ENCODE measurements around the gene ERCC4. TPM values are rescaled to one million over a fixed set of nuclear protein-coding genes. Genes with fewer than 3 reads are reported as not detected.

Gene ERCC4
- total RNA-seq, 1 experiment from 2014 or later: 18.8 TPM

- Histone ChIP-seq H3K36me3 (ENCODE audit: insufficient read depth, low read length, poor library complexity, severe bottlenecking) (no peaks in the 10 kb centered on the region), H3K27ac (ENCODE audit: low read depth, low read length, poor library complexity, severe bottlenecking) (no peak overlapping the region), H3K27me3 (replicated peaks; ENCODE audit: insufficient read depth, low read depth, low read length, poor library complexity) (no peaks in the 10 kb centered on the region), H3K4me1 (ENCODE audit: insufficient read depth, low read length, poor library complexity, severe bottlenecking) (no peaks in the 10 kb centered on the region), H3K4me3 (ENCODE audit: low read depth, low read length, poor library complexity, severe bottlenecking) (no peak overlapping the region), H3K9me3 (ENCODE audit: low read depth, low read length, poor library complexity, severe bottlenecking) (no peaks in the 10 kb centered on the region)
- POLR2A ChIA-PET (ENCODE audit: low non-redundant PET): no interaction called here
- BruUV-seq (replicated peaks): no TSS peak
- DNase-seq (ENCODE audit: low spot score): no peak
- CTCF ChIA-PET: no interaction called here
- intact Hi-C loops (cut with micrococcal nuclease; ENCODE audit: unreplicated experiment): no loop called here
- TF ChIP-seq EZH2 (IDR thresholded peaks at IDR 0.05; ENCODE audit: borderline replicate concordance, low read depth, low read length, poor library complexity, severe bottlenecking) (no peak), CTCF (conservative IDR thresholded peaks at IDR 0.05; ENCODE audit: low read depth, low read length) (no peak)
These were observed 74.5 kb downstream of the ERCC4 start for GRCh38 chr16:13994239-13995106.

GRCh38 chr16:13995194-13995593, 75.2 kb downstream of the ERCC4 start:
- no TSS peak for BruUV-seq (replicated peaks)
- intact Hi-C loops (cut with micrococcal nuclease; ENCODE audit: unreplicated experiment): no loop called here
- CTCF ChIA-PET: no interaction called here

GRCh38 chr16:13996778-13997288, 76.9 kb downstream of the ERCC4 start:
- DNase-seq (ENCODE audit: low spot score): no peak
- no peaks in the 10 kb centered on the region for H3K27me3 ChIP-seq (replicated peaks; ENCODE audit: insufficient read depth, low read depth, low read length, poor library complexity)
- BruUV-seq (replicated peaks): no TSS peak
- H3K4me3 ChIP-seq (ENCODE audit: low read depth, low read length, poor library complexity, severe bottlenecking): no peak overlapping the region
- H3K27ac ChIP-seq (ENCODE audit: low read depth, low read length, poor library complexity, severe bottlenecking): no peak overlapping the region
- no peaks in the 10 kb centered on the region for H3K36me3 ChIP-seq (ENCODE audit: insufficient read depth, low read length, poor library complexity, severe bottlenecking)
- no peaks in the 10 kb centered on the region for H3K9me3 ChIP-seq (ENCODE audit: low read depth, low read length, poor library complexity, severe bottlenecking)
- ChIA-PET POLR2A (ENCODE audit: low non-redundant PET) (no interaction called here), CTCF (interaction anchor here (0.6 kb wide), 1 partner anchor 10 kb away, joined by 4 read pairs; no protein-coding TSS in a partner anchor)
- TF ChIP-seq EZH2 (IDR thresholded peaks at IDR 0.05; ENCODE audit: borderline replicate concordance, low read depth, low read length, poor library complexity, severe bottlenecking) (no peak), CTCF (conservative IDR thresholded peaks at IDR 0.05; ENCODE audit: low read depth, low read length) (no peak)
- intact Hi-C loops (cut with micrococcal nuclease; ENCODE audit: unreplicated experiment): no loop called here
- no peaks in the 10 kb centered on the region for H3K4me1 ChIP-seq (ENCODE audit: insufficient read depth, low read length, poor library complexity, severe bottlenecking)

More at GRCh38 chr16:13995194-13995593, 75.2 kb downstream of the ERCC4 start:
- Histone ChIP-seq H3K27me3 (replicated peaks; ENCODE audit: insufficient read depth, low read depth, low read length, poor library complexity) (no peaks in the 10 kb centered on the region), H3K4me1 (ENCODE audit: insufficient read depth, low read length, poor library complexity, severe bottlenecking) (no peaks in the 10 kb centered on the region), H3K27ac (ENCODE audit: low read depth, low read length, poor library complexity, severe bottlenecking) (no peak overlapping the region), H3K36me3 (ENCODE audit: insufficient read depth, low read length, poor library complexity, severe bottlenecking) (no peaks in the 10 kb centered on the region), H3K9me3 (ENCODE audit: low read depth, low read length, poor library complexity, severe bottlenecking) (no peaks in the 10 kb centered on the region), H3K4me3 (ENCODE audit: low read depth, low read length, poor library complexity, severe bottlenecking) (no peak overlapping the region)
- DNase-seq (ENCODE audit: low spot score): no peak
- POLR2A ChIA-PET (ENCODE audit: low non-redundant PET): no interaction called here
- TF ChIP-seq CTCF (conservative IDR thresholded peaks at IDR 0.05; ENCODE audit: low read depth, low read length) (no peak), EZH2 (IDR thresholded peaks at IDR 0.05; ENCODE audit: borderline replicate concordance, low read depth, low read length, poor library complexity, severe bottlenecking) (no peak)

Measured in A673 (cell line).